KBM-7 (cell line): ENCODE data around the gene RYR2.
"Not testable (repeated sequence)": the region's sequence is repeated elsewhere in the genome, so short reads cannot be mapped to it uniquely, and the experiment has no call there.

Source experiments
- DNase-seq: peaks from one replicate; pipeline ENCODE4 v3.0.0-alpha.2; 2015
- in situ Hi-C: fragments of 300-500 bp; cut with MboI; formaldehyde crosslinking; loops from 2 replicates; pipeline ENCODE4 v1.14.3; 2020; ENCODE audit warnings: low sequenced_read_pairs, low pct_unique_long_range_greater_than_20kb, mixed read lengths

RYR2 gene

GRCh38 chr1:237565236-237565635 is 523.3 kb downstream of the RYR2 start:
- DNase-seq: no peak
- in situ Hi-C loops: no loop called here

GRCh38 chr1:237566581-237566980 is 524.6 kb downstream of the RYR2 start:
- in situ Hi-C loops: no loop called here
- DNase-seq: no peak

DNA sequence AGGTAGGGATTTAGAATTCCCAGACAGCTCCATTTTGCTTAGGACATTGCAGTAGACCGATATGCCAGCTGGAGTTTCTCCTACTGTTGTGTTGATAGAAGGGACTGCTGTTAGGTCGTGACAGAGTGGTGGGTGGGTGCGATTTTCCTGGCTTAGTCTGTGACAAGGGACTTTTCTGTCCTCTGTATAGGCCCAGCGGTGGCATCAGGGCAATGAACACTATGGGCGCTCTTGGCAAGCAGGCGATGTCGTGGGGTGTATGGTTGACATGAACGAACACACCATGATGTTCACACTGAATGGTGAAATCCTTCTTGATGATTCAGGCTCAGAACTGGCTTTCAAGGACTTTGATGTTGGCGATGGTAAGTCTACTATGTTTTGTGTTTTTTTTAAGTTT is 527.0 kb downstream of the RYR2 start:
- no peak for DNase-seq
- in situ Hi-C loops: no loop called here

DNA sequence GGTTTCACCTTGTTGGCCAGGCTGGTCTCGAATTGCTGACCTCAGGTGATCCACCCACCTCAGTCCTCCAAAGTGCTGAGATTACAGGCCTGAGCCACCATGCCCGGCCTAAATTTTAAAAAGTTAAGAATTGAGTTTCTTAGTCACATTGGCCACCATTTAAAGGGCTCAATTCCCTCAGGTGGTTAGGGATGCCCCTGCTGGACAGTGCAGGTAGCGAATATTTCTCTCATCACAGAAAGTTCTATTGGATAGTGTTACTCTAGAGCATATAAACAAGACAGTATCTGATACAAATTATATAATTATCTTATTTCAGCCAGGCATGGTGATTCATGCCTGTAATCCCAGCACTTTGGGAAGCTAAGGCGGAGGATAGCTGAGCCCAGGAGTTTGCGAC is 528.5 kb downstream of the RYR2 start:
- no peak for DNase-seq
- in situ Hi-C loops: no loop called here

DNA sequence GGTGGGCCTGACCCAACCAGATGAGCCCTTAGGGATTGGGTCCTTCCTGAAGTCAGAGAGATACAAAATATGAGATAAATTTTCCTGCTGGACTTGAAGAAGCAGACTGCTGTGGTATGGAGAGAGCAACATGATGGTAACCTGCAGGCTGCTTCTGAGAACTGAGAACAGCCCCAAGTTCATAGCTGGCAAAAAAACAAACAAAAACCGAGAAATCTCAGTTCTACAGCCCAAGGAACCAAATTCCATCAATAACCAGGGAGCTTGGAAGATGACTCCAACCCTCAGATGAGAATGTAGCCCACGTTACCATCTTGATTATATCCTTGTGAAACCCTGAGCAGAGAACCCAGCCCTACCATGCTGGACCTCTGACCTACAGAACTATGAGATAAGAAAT is 532.6 kb downstream of the RYR2 start:
- in situ Hi-C loops: no loop called here

GRCh38 chr1:237578540-237578939 is 536.6 kb downstream of the RYR2 start:
- DNase-seq: no peak
- in situ Hi-C loops: no loop called here

More for the DNA sequence above, 532.6 kb downstream of the RYR2 start:
- DNase-seq: no peak

DNA sequence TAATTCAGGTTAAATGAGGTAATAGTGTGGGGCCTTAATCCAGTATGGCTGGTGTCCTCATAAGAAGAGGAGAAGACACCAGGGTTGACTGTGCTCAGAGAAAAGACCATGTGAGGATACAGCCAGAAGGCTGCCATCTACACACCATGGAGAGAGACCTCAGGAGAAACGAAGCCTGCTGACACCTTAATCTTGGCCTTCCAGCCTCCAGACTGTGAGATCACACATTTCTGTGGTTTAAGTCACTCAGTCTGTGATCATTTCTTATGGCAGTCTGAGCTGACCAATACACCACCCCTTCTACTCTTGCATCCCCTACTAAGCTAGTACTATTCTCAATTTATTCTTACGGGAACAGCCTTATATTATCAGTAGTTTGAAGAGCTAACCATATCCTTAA is 538.7 kb downstream of the RYR2 start:
- DNase-seq: no peak
- in situ Hi-C loops: no loop called here

- in situ Hi-C loops: no loop called here
Observed at GRCh38 chr1:237583270-237583669, 541.3 kb downstream of the RYR2 start.

GRCh38 chr1:237583756-237584155 is 541.8 kb downstream of the RYR2 start:
- in situ Hi-C loops: no loop called here
- no peak for DNase-seq

More at GRCh38 chr1:237583270-237583669, 541.3 kb downstream of the RYR2 start:
- no peak for DNase-seq

- no peak for DNase-seq
- in situ Hi-C loops: no loop called here
Observed at GRCh38 chr1:237590386-237590785, 548.4 kb downstream of the RYR2 start.

- DNase-seq: no peak
- in situ Hi-C loops: no loop called here
Observed at GRCh38 chr1:237591353-237591752, 549.4 kb downstream of the RYR2 start.

DNA sequence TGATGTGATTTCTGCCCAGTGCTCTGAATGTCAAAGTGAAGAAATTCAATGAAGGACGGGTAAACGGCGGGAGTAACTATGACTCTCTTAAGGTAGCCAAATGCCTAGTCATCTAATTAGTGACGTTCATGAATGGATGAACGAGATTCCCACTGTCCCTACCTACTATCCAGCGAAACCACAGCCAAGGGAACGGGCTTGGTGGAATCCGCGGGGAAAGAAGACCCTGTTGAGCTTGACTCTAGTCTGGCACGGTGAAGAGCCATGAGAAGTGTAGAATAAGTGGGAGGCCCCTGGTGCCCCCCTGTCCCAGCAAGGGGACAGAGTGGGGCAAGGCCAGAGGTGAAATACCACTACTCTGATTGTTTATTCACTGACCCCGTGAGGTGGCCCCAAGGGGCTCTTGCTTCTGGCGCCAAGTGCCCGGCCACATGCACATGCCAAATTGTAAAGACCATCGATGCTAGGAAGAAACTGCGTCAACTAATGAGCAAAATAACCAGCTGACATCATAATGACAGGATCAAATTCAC is 561.1 kb downstream of the RYR2 start:
- DNase-seq, in situ Hi-C loops: not testable (repeated sequence)

DNA sequence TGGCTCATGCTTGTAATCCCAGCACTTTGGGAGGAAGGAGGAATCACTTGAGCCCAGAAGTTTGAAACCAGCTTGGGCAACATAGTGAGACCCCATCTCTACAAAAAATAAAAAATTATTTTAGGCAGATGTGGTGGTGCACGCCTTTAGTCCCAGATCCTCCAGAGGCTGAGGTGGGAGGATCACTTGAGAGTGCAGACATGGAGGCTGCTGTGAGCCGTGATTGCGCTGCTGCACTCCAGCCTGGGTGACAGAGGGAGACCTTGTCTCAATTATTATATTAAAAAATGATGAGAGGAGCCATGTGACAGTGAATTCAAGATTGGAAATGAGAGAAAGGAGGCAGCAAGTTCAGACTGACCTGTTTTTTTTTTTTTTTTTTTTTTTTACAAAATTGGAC is 566.4 kb downstream of the RYR2 start:
- in situ Hi-C loops: no loop called here
- DNase-seq: no peak

GRCh38 chr1:237610157-237610556 is 568.2 kb downstream of the RYR2 start:
- in situ Hi-C loops: no loop called here
- no peak for DNase-seq

DNA sequence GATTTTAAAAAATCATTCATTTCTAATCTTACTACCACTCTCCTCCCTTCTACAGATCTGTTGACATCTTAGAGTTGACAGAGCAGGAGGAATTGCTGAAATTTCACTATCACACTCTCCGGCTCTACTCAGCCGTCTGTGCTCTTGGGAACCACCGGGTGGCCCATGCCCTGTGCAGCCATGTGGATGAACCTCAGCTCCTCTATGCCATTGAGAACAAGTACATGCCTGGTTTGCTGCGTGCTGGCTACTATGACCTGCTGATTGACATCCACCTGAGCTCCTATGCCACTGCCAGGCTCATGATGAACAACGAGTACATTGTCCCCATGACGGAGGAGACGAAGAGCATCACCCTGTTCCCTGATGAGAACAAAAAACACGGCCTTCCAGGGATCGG is 572.0 kb downstream of the RYR2 start:
- no peak for DNase-seq
- in situ Hi-C loops: no loop called here

- DNase-seq: no peak
- in situ Hi-C loops: no loop called here
Observed at GRCh38 chr1:237619553-237619952, 577.6 kb downstream of the RYR2 start.

- in situ Hi-C loops: no loop called here
- no peak for DNase-seq
Observed at GRCh38 chr1:237634922-237635321, 592.9 kb downstream of the RYR2 start.

- no peak for DNase-seq
- in situ Hi-C loops: no loop called here
Observed at GRCh38 chr1:237638555-237638954, 596.6 kb downstream of the RYR2 start.

- no peak for DNase-seq
- in situ Hi-C loops: no loop called here
Observed at GRCh38 chr1:237640011-237640671, 598.2 kb downstream of the RYR2 start.

GRCh38 chr1:237640966-237641365 is 599.0 kb downstream of the RYR2 start:
- in situ Hi-C loops: no loop called here
- no peak for DNase-seq

DNA sequence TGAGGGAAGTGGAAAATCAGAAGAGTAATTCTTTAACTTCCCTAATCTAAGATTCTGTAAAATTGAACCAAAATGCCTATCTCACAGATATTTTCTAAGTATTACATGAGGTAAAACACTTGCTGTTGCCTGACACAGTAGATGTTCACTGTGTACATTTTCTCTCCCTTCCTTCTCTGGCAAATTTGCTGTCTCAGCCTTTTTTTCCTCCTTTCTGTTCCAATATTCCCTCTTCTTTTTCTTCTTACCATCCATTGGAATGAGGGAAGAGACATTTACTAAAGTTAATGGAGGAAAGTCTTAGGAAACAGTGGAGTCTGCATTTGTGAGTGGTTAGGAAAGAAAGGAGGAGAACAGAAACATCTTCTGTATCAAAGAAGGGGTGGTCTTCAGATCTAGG is 608.8 kb downstream of the RYR2 start:
- in situ Hi-C loops: no loop called here
- no peak for DNase-seq
